Dermis lymphatic vessel endothelial cell (primary cell): ENCODE measurements around the gene CTLA4. TPM values are rescaled to one million over a fixed set of nuclear protein-coding genes. Genes with fewer than 3 reads are reported as not detected.

ENCODE experiments used
- total RNA-seq: library from RNA; depleted of rRNA; stranded (reverse); fragments of >200 nt; gene quantifications from 2 replicates; pipeline ENCODE4 v1.2.1, GENCODE V29; 2014

The CTLA4 gene
- 3.7 and 6.2 TPM in 2 replicates for total RNA-seq

DNA sequence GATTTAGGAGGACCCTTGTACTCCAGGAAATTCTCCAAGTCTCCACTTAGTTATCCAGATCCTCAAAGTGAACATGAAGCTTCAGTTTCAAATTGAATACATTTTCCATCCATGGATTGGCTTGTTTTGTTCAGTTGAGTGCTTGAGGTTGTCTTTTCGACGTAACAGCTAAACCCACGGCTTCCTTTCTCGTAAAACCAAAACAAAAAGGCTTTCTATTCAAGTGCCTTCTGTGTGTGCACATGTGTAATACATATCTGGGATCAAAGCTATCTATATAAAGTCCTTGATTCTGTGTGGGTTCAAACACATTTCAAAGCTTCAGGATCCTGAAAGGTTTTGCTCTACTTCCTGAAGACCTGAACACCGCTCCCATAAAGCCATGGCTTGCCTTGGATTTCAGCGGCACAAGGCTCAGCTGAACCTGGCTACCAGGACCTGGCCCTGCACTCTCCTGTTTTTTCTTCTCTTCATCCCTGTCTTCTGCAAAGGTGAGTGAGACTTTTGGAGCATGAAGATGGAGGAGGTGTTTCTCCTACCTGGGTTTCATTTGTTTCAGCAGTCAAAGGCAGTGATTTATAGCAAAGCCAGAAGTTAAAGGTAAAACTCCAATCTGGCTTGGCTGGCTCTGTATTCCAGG, at the start of gene CTLA4:
Gene CTLA4, plus strand, starts transcription at position 211 of the 640 bp plus-strand sequence. Its CDS starts 172 bp downstream, at position 383.

Other genes starting within 250 kb of the CTLA4 start
- 0.09 and 0.11 TPM in 2 replicates for gene CD28, start 161.1 kb upstream of the CTLA4 start, total RNA-seq
- gene ICOS, start 69.0 kb downstream of the CTLA4 start, total RNA-seq: under 0.01 and 0.09 TPM in 2 replicates